HCT116 (cell line): ENCODE results near the gene GPR34. TPM values are rescaled to one million over a fixed set of nuclear protein-coding genes. Genes with fewer than 3 reads are reported as not detected.

Source experiments
- ATAC-seq: fragments of 200-7000 bp; cut with Tn5 transposase; 2 replicates; pipeline ENCODE4 v1.9.1; 2020; ENCODE audit warnings: mild to moderate bottlenecking, moderate library complexity
- BruUV-seq: library from RNA; stranded (reverse); fragments of 400-500 nt; replicated peaks from 2 replicates; lab custom pipeline; 2021; lab: Mats Ljungman, UMichigan
- CTCF ChIA-PET: fragments of 300-600 bp; sonication (Branson Sonifier 250); formaldehyde crosslinking; loops from one replicate; lab custom pipeline; 2021; ENCODE audit warnings: antibody characterized with exemption; lab: Charles Lee
- POLR2A ChIA-PET: fragments of 300-600, 350-600 bp; sonication (Branson Sonifier 250); formaldehyde crosslinking; loops from one replicate; lab custom pipeline; 2021; ENCODE audit warnings: antibody characterized with exemption; lab: Charles Lee
- RAD21 ChIA-PET, 2 experiments: fragments of 300-600 bp; sonication (Branson Sonifier 250); formaldehyde crosslinking; loops; one replicate each; lab custom pipeline; 2023; ENCODE audit warnings: low total read pairs in 2 of 2; ENCODE audit not compliant: uncharacterized antibody in 2 of 2, unreplicated experiment in 2 of 2, low non-redundant PET in 1 of 2; lab: Charles Lee
- DNase-seq: peaks from one replicate; pipeline ENCODE4 v3.0.0-alpha.2; 2010; ENCODE audit warnings: low read depth, low spot score
- H2AFZ ChIP-seq: fragments of 200-600 bp; shearing (Covaris generic), sonication (generic); 2 replicates; pipeline ENCODE4 v1.6.1; 2017; ENCODE audit warnings: low read depth, mixed run types, mixed read lengths, antibody characterized with exemption, low read length; ENCODE audit not compliant: poor library complexity, severe bottlenecking
- H3K27ac ChIP-seq: 2 replicates; pipeline ENCODE4 v1.5.1; 2012; ENCODE audit warnings: low read depth, low read length
- H3K27me3 ChIP-seq: fragments of 200-600 bp; sonication (generic); 2 replicates; pipeline ENCODE4 v1.6.1; 2016; ENCODE audit warnings: mixed run types, low read length, mixed read lengths; ENCODE audit not compliant: insufficient read depth
- H3K36me3 ChIP-seq, 2 experiments: fragments of 200-500 bp in 1 of 2; fragments of 200-600 bp in 1 of 2; sonication (Bioruptor generic) in 1 of 2; sonication (generic) in 1 of 2; 2 replicates each; pipeline versions ENCODE4 v1.5.1 to v1.6.1; 2014 to 2016; ENCODE audit warnings: low read length in 2 of 2, inconsistent platforms in 1 of 2, mixed read lengths in 1 of 2, mixed run types in 1 of 2; ENCODE audit not compliant: insufficient read depth in 2 of 2, control insufficient read depth in 1 of 2
- H3K4me1 ChIP-seq, 2 experiments: fragments of 200-600 bp in 1 of 2; sonication (generic) in 1 of 2; 2 replicates each; pipeline versions ENCODE4 v1.5.1 to v1.6.1; 2012 to 2017; ENCODE audit warnings: low read length in 2 of 2, inconsistent platforms in 1 of 2, mild to moderate bottlenecking in 1 of 2, mixed read lengths in 1 of 2, mixed run types in 1 of 2, moderate library complexity in 1 of 2; ENCODE audit not compliant: insufficient read depth in 2 of 2, control insufficient read depth in 1 of 2
- H3K4me2 ChIP-seq: fragments of 200-600 bp; sonication (generic); 2 replicates; pipeline ENCODE4 v1.6.1; 2017; ENCODE audit warnings: mixed run types, low read length, mixed read lengths
- H3K4me3 ChIP-seq, 2 experiments: fragments of 200-600 bp in 1 of 2; sonication (generic) in 1 of 2; replicated peaks in 1 of 2; 2 replicates each; pipeline ENCODE4 v1.5.1; 2011 to 2016; ENCODE audit warnings: low read length in 2 of 2, control low read depth in 1 of 2, low read depth in 1 of 2, mild to moderate bottlenecking in 1 of 2, mixed read lengths in 1 of 2, mixed run types in 1 of 2
- H3K79me2 ChIP-seq: fragments of 200-600 bp; sonication (generic); 2 replicates; pipeline ENCODE4 v1.6.1; 2017; ENCODE audit warnings: mild to moderate bottlenecking, mixed run types, low read length, moderate library complexity, mixed read lengths; ENCODE audit not compliant: insufficient read depth
- H3K9ac ChIP-seq: fragments of 200-600 bp; sonication (generic); 2 replicates; pipeline ENCODE4 v1.6.1; 2016; ENCODE audit warnings: low read length, mixed read lengths
- H3K9me2 ChIP-seq: fragments of 200-600 bp; sonication (generic), shearing (Covaris generic); 2 replicates; pipeline ENCODE4 v1.6.1; 2017; ENCODE audit warnings: mixed run types, mild to moderate bottlenecking, moderate library complexity; ENCODE audit not compliant: insufficient read depth
- H3K9me3 ChIP-seq, 2 experiments: fragments of 200-500 bp in 1 of 2; fragments of 200-600 bp in 1 of 2; sonication (Bioruptor generic) in 1 of 2; sonication (generic) in 1 of 2; 2 replicates each; pipeline ENCODE4 v1.6.1; 2014 to 2017; ENCODE audit warnings: low read length in 2 of 2, mixed read lengths in 2 of 2, inconsistent platforms in 1 of 2, low read depth in 1 of 2, mild to moderate bottlenecking in 1 of 2, mixed run types in 1 of 2, moderate library complexity in 1 of 2; ENCODE audit not compliant: control insufficient read depth in 1 of 2, insufficient read depth in 1 of 2
- H4K20me1 ChIP-seq: fragments of 200-600 bp; sonication (generic), shearing (Covaris generic); 2 replicates; pipeline ENCODE4 v1.6.1; 2017; ENCODE audit warnings: mixed run types, mild to moderate bottlenecking, moderate library complexity; ENCODE audit not compliant: insufficient read depth
- CEBPB ChIP-seq: IDR thresholded peaks from 2 replicates; pipeline ENCODE4 v1.6.1; 2012; ENCODE audit warnings: low read depth
- ELF1 ChIP-seq: IDR thresholded peaks from 2 replicates; pipeline ENCODE4 v1.6.1; 2012; ENCODE audit warnings: low read depth, borderline replicate concordance
- EZH2phosphoT487 ChIP-seq: fragments of 200-600 bp; IDR thresholded peaks from 2 replicates; pipeline ENCODE4 v1.6.1; 2018; ENCODE audit warnings: antibody characterized with exemption, borderline replicate concordance
- FOSL1 ChIP-seq: IDR thresholded peaks from 2 replicates; pipeline ENCODE4 v1.6.1; 2012; ENCODE audit warnings: low read depth
- JUND ChIP-seq: IDR thresholded peaks from 2 replicates; pipeline ENCODE4 v1.6.1; 2012
- POLR2A ChIP-seq: IDR thresholded peaks from 2 replicates; pipeline ENCODE4 v1.7.0; 2011; ENCODE audit warnings: borderline replicate concordance; ENCODE audit not compliant: insufficient read depth, insufficient read length; ENCODE audit errors: extremely low read depth
- POLR2AphosphoS5 ChIP-seq: IDR thresholded peaks from 2 replicates; pipeline ENCODE4 v1.6.1; 2011; ENCODE audit warnings: mild to moderate bottlenecking, low read depth, low read length, moderate library complexity
- REST ChIP-seq: IDR thresholded peaks from 2 replicates; pipeline ENCODE4 v1.6.1; 2012; ENCODE audit warnings: low read depth
- SP1 ChIP-seq: IDR thresholded peaks from 2 replicates; pipeline ENCODE4 v1.6.1; 2012; ENCODE audit warnings: low read depth
- SRF ChIP-seq: IDR thresholded peaks from 2 replicates; pipeline ENCODE4 v1.6.1; 2012; ENCODE audit warnings: low read depth
- YY1 ChIP-seq: IDR thresholded peaks from 2 replicates; pipeline ENCODE4 v1.6.1; 2011; ENCODE audit warnings: low read length, low read depth, moderate library complexity, mild to moderate bottlenecking; ENCODE audit not compliant: insufficient replicate concordance; ENCODE audit errors: extremely low read depth
- ZBTB33 ChIP-seq: IDR thresholded peaks from 2 replicates; pipeline ENCODE4 v1.6.1; 2011; ENCODE audit warnings: mild to moderate bottlenecking, low read length, moderate library complexity; ENCODE audit not compliant: insufficient replicate concordance; ENCODE audit errors: extremely low read depth
- ZNF274 ChIP-seq: fragments of 200-500 bp; sonication (Bioruptor generic); IDR thresholded peaks from 2 replicates; pipeline ENCODE4 v1.6.1; 2014; ENCODE audit warnings: mild to moderate bottlenecking, low read depth, low read length, inconsistent platforms
- intact Hi-C: fragments of 100-400 bp; cut with micrococcal nuclease; formaldehyde crosslinking; loops from 2 replicates; pipeline ENCODE4 v1.10.0; 2022
- total RNA-seq: library from RNA; stranded (reverse); gene quantifications from one replicate; pipeline ENCODE4 v1.2.1, GENCODE V29; 2021; ENCODE audit not compliant: unreplicated experiment
- TF ChIP-seq, protein P1 (sequence below), 3 experiments: fragments of 200-600 bp in 1 of 3; sonication (generic) in 1 of 3; IDR thresholded peaks in 2 of 3; conservative IDR thresholded peaks in 1 of 3; 2 replicates each; pipeline ENCODE4 v1.5.1; 2012 to 2017; ENCODE audit warnings: low read depth in 2 of 3, low read length in 2 of 3, antibody characterized with exemption in 1 of 3, borderline replicate concordance in 1 of 3, control low read depth in 1 of 3, mild to moderate bottlenecking in 1 of 3, mixed read lengths in 1 of 3, mixed run types in 1 of 3, moderate library complexity in 1 of 3; ENCODE audit not compliant: insufficient read depth in 1 of 3
- TF ChIP-seq, protein P2 (sequence below): IDR thresholded peaks from 2 replicates; pipeline ENCODE4 v1.6.1; 2012

The GPR34 gene
- total RNA-seq, 1 experiment from 2014 or later, result not detected

- intact Hi-C loops, result no loop called here
- RAD21 ChIA-PET, result no interaction called here
Measured at GRCh38 chrX:41684940-41685339, 3.8 kb upstream of the GPR34 start.

More at GRCh38 chrX:41684940-41685339, 3.8 kb upstream of the GPR34 start:
- no peaks in the 10 kb centered on the region for H3K36me3 ChIP-seq
- H3K9ac ChIP-seq, result no peak overlapping the region
- H2AFZ ChIP-seq, result no peak overlapping the region
- no peak overlapping the region for H3K4me3 ChIP-seq
- CTCF ChIA-PET, result no interaction called here
- no peak for TF ChIP-seq FOSL1
- TF ChIP-seq ELF1, result no peak
- TF ChIP-seq REST, result no peak
- TF ChIP-seq POLR2AphosphoS5, result no peak
- no peak for TF ChIP-seq JUND
- TF ChIP-seq SRF, result no peak
- no peak for TF ChIP-seq YY1
- TF ChIP-seq, protein P1, sequence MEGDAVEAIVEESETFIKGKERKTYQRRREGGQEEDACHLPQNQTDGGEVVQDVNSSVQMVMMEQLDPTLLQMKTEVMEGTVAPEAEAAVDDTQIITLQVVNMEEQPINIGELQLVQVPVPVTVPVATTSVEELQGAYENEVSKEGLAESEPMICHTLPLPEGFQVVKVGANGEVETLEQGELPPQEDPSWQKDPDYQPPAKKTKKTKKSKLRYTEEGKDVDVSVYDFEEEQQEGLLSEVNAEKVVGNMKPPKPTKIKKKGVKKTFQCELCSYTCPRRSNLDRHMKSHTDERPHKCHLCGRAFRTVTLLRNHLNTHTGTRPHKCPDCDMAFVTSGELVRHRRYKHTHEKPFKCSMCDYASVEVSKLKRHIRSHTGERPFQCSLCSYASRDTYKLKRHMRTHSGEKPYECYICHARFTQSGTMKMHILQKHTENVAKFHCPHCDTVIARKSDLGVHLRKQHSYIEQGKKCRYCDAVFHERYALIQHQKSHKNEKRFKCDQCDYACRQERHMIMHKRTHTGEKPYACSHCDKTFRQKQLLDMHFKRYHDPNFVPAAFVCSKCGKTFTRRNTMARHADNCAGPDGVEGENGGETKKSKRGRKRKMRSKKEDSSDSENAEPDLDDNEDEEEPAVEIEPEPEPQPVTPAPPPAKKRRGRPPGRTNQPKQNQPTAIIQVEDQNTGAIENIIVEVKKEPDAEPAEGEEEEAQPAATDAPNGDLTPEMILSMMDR (IDR thresholded peaks at IDR 0.05 in 2 of 3, conservative IDR thresholded peaks at IDR 0.05 in 1 of 3; ENCODE audit: borderline replicate concordance in 1 of 3, insufficient read depth in 1 of 3, low read depth in 2 of 3, low read length in 2 of 3), result no peak
- no peak for TF ChIP-seq ZBTB33
- TF ChIP-seq SP1, result no peak
- no peak for TF ChIP-seq ZNF274
- no peak for TF ChIP-seq POLR2A
- TF ChIP-seq EZH2phosphoT487, result no peak
- TF ChIP-seq CEBPB, result no peak
- TF ChIP-seq, protein P2, sequence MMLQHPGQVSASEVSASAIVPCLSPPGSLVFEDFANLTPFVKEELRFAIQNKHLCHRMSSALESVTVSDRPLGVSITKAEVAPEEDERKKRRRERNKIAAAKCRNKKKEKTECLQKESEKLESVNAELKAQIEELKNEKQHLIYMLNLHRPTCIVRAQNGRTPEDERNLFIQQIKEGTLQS, result no peak
- TF ChIP-seq, all 23 proteins: peak for 0
- H3K4me1 ChIP-seq, result no peaks in the 10 kb centered on the region
- DNase-seq (no peak), ATAC-seq (no peak)
- POLR2A ChIA-PET, result no interaction called here
- no peaks in the 10 kb centered on the region for H3K9me2 ChIP-seq
- H3K79me2 ChIP-seq, result no peaks in the 10 kb centered on the region
- H3K27ac ChIP-seq, result no peak overlapping the region
- H3K4me2 ChIP-seq, result no peak overlapping the region
- H3K27me3 ChIP-seq, result no peaks in the 10 kb centered on the region
- no peaks in the 10 kb centered on the region for H4K20me1 ChIP-seq
- BruUV-seq, result no TSS peak
- H3K9me3 ChIP-seq, result no peaks in the 10 kb centered on the region
